Thyroid gland (tissue), 4 donors: ENCODE results near the gene TNIK. TPM values are rescaled to one million over a fixed set of nuclear protein-coding genes. Genes with fewer than 3 reads are reported as not detected.

Source experiments
- DNase-seq, 2 donors: peaks; one replicate each; pipeline ENCODE4 v3.0.0-alpha.2; 2019
- H3K27ac ChIP-seq, 3 donors: fragments of 200-600 bp; sonication (generic); 1 replicate in 2 of 3; 2 replicates in 1 of 3; pipeline ENCODE4 v1.5.1; 2016 to 2019; ENCODE audit warnings: mild to moderate bottlenecking in 1 of 3, moderate library complexity in 1 of 3
- H3K27me3 ChIP-seq: fragments of 200-600 bp; sonication (generic); one replicate; pipeline ENCODE4 v1.5.1; 2019
- H3K36me3 ChIP-seq, 2 donors: fragments of 200-600 bp; sonication (generic); one replicate each; pipeline ENCODE4 v1.5.1; 2016 to 2019
- H3K4me1 ChIP-seq, 2 donors: fragments of 200-600 bp; sonication (generic); one replicate each; pipeline ENCODE4 v1.5.1; 2017 to 2019
- H3K4me3 ChIP-seq, 3 donors: fragments of 200-600 bp; sonication (generic); replicated peaks in 1 of 3; 1 replicate in 2 of 3; 2 replicates in 1 of 3; pipeline ENCODE4 v1.5.1; 2016; ENCODE audit warnings: mild to moderate bottlenecking in 1 of 3
- H3K9me3 ChIP-seq: fragments of 200-600 bp; sonication (generic); one replicate; pipeline ENCODE4 v1.5.1; 2017
- CTCF ChIP-seq, 6 experiments: fragments of 200-600 bp in 3 of 6; fragments of 450-650 bp in 3 of 6; sonication (generic) in 3 of 6; IDR thresholded peaks; one replicate each; pipeline ENCODE4 v1.5.1; 2016 to 2019; ENCODE audit warnings: antibody characterized with exemption in 6 of 6, mild to moderate bottlenecking in 2 of 6, inconsistent platforms in 1 of 6, moderate library complexity in 1 of 6
- POLR2A ChIP-seq, 2 donors: fragments of 450-650 bp; IDR thresholded peaks; one replicate each; pipeline ENCODE4 v1.6.1; 2017; ENCODE audit warnings: antibody characterized with exemption in 2 of 2, mild to moderate bottlenecking in 2 of 2, moderate library complexity in 1 of 2
- WGBS, 2 donors: methylation state at CpG; one replicate each; pipeline ENCODE4 v1.1.5; 2017; 5-methylcytosine and 5-hydroxymethylcytosine counted together
- intact Hi-C: fragments of 100-400 bp; cut with DNase I; formaldehyde crosslinking; loops from one replicate; pipeline ENCODE4 v1.15.1; 2023
- total RNA-seq, 4 donors: library from RNA; depleted of rRNA; stranded (reverse); fragments of >200 nt; gene quantifications; one replicate each; pipeline ENCODE4 v1.2.3, GENCODE V29; 2016

Gene TNIK
- total RNA-seq, 4 donors from 2014 or later, result 29.7 to 84.1 (median 48.9) TPM

- Histone ChIP-seq H3K36me3 (no peaks in the 10 kb centered on the region), H3K9me3 (no peaks in the 10 kb centered on the region), H3K4me1 (no peaks in the 10 kb centered on the region), H3K27me3 (no peaks in the 10 kb centered on the region), H3K27ac (no peak overlapping the region), H3K4me3 (no peak overlapping the region)
- intact Hi-C loops, result no loop called here
- TF ChIP-seq POLR2A (IDR thresholded peaks at IDR 0.05) (no peak), CTCF (IDR thresholded peaks at IDR 0.05) (no peak)
- no peak for DNase-seq
- 66 to 67% methylated on average over 4 of the region's 4 CpGs for WGBS, 2 donors
Observed at GRCh38 chr3:171487382-171487781, 27.2 kb upstream of the TNIK start.

GRCh38 chr3:171485338-171485737 is 25.1 kb upstream of the TNIK start:
- DNase-seq, result no peak
- Histone ChIP-seq H3K9me3 (no peaks in the 10 kb centered on the region), H3K27ac (no peak overlapping the region), H3K4me3 (no peak overlapping the region), H3K4me1 (no peaks in the 10 kb centered on the region), H3K36me3 (no peaks in the 10 kb centered on the region), H3K27me3 (no peaks in the 10 kb centered on the region)
- TF ChIP-seq CTCF (IDR thresholded peaks at IDR 0.05) (no peak), POLR2A (IDR thresholded peaks at IDR 0.05) (no peak)
- intact Hi-C loops, result no loop called here

GRCh38 chr3:171481011-171481410 is 20.8 kb upstream of the TNIK start:
- 97 to 100% methylated on average over 1 of the region's 1 CpG for WGBS, 2 donors
- intact Hi-C loops, result no loop called here

GRCh38 chr3:171480526-171480925 is 20.3 kb upstream of the TNIK start:
- Histone ChIP-seq H3K27ac (no peak overlapping the region), H3K9me3 (no peaks in the 10 kb centered on the region), H3K27me3 (no peaks in the 10 kb centered on the region), H3K4me3 (no peak overlapping the region), H3K4me1 (no peaks in the 10 kb centered on the region), H3K36me3 (no peaks in the 10 kb centered on the region)
- DNase-seq, result no peak
- WGBS, 2 donors, result 32 to 37% methylated on average over 1 of the region's 1 CpG
- intact Hi-C loops, result no loop called here
- TF ChIP-seq POLR2A (IDR thresholded peaks at IDR 0.05), result no peak
- no peak for TF ChIP-seq CTCF (IDR thresholded peaks at IDR 0.05)

More at GRCh38 chr3:171481011-171481410, 20.8 kb upstream of the TNIK start:
- Histone ChIP-seq H3K27me3 (no peaks in the 10 kb centered on the region), H3K4me3 (no peak overlapping the region), H3K9me3 (no peaks in the 10 kb centered on the region), H3K4me1 (no peaks in the 10 kb centered on the region), H3K27ac (no peak overlapping the region), H3K36me3 (no peaks in the 10 kb centered on the region)
- DNase-seq, result no peak
- TF ChIP-seq POLR2A (IDR thresholded peaks at IDR 0.05) (no peak), CTCF (IDR thresholded peaks at IDR 0.05) (no peak)

- TF ChIP-seq POLR2A (IDR thresholded peaks at IDR 0.05) (no peak), CTCF (IDR thresholded peaks at IDR 0.05) (no peak)
- Histone ChIP-seq H3K36me3 (no peaks in the 10 kb centered on the region), H3K27ac (no peak overlapping the region), H3K4me1 (no peaks in the 10 kb centered on the region), H3K4me3 (no peak overlapping the region), H3K9me3 (no peaks in the 10 kb centered on the region), H3K27me3 (no peaks in the 10 kb centered on the region)
- intact Hi-C loops, result no loop called here
- no peak for DNase-seq
Observed at GRCh38 chr3:171476532-171477102, 16.4 kb upstream of the TNIK start.
